ENCODE data around the gene SPACA6.

GRCh38 chr19:51710163-51710562 is 17.0 kb downstream of the SPACA6 start:
- TF ChIP-seq CTCF (IDR thresholded peaks at IDR 0.05), result no peak
- no peak for TF ChIP-seq POLR2AphosphoS5 (IDR thresholded peaks at IDR 0.05)
- TF ChIP-seq EP300 (IDR thresholded peaks at IDR 0.05), result no peak

All from stomach (tissue), 4 donors.